H1 (cell line): ENCODE results near the gene TP53I11. TPM values are rescaled to one million over a fixed set of nuclear protein-coding genes. Genes with fewer than 3 reads are reported as not detected.

Experiments used
- CTCF ChIA-PET: fragments of 300-600 bp; sonication (Branson Sonifier 250); formaldehyde crosslinking; loops from one replicate; lab custom pipeline; 2021; ENCODE audit not compliant: partially characterized antibody; lab: Charles Lee
- POLR2A ChIA-PET: fragments of 300-600 bp; sonication (Branson Sonifier 250); formaldehyde crosslinking; loops from one replicate; lab custom pipeline; 2021; ENCODE audit warnings: inconsistent platforms; ENCODE audit not compliant: partially characterized antibody; lab: Charles Lee
- DNase-seq, 2 experiments: peaks; one replicate each; pipeline versions ENCODE4 v3.0.0 to v3.0.0-alpha.2; 2010 to 2022; ENCODE audit warnings: low spot score in 2 of 2, low read depth in 1 of 2, mixed read lengths in 1 of 2
- FAIRE-seq: peaks from 2 replicates; lab custom pipeline; 2011; peaks lifted over from hg19 to GRCh38; lab: Jason Lieb, UNC
- H2AFZ ChIP-seq: 2 replicates; pipeline ENCODE4 v1.8.1; 2012; ENCODE audit warnings: low read length, inconsistent platforms
- H2AK5ac ChIP-seq: 2 replicates; pipeline ENCODE4 v1.6.1; 2013; ENCODE audit warnings: low read depth, low read length
- H2BK120ac ChIP-seq: replicated peaks from 2 replicates; pipeline ENCODE3; 2013; ENCODE audit warnings: low read depth, low read length, inconsistent platforms
- H2BK12ac ChIP-seq: 2 replicates; pipeline ENCODE4 v1.6.1; 2013; ENCODE audit warnings: low read depth, low read length
- H2BK15ac ChIP-seq: 2 replicates; pipeline ENCODE4 v1.6.1; 2013; ENCODE audit warnings: low read length
- H2BK20ac ChIP-seq: 2 replicates; pipeline ENCODE4 v1.6.1; 2013; ENCODE audit warnings: low read length
- H2BK5ac ChIP-seq: 2 replicates; pipeline ENCODE4 v1.6.1; 2013; ENCODE audit warnings: low read depth, low read length
- H3K14ac ChIP-seq: 2 replicates; pipeline ENCODE4 v1.6.1; 2013; ENCODE audit warnings: inconsistent platforms; ENCODE audit not compliant: insufficient read length
- H3K18ac ChIP-seq: 2 replicates; pipeline ENCODE4 v1.6.1; 2013; ENCODE audit warnings: low read length; ENCODE audit errors: extremely low read depth
- H3K23ac ChIP-seq: 2 replicates; pipeline ENCODE4 v1.6.1; 2013; ENCODE audit warnings: inconsistent platforms; ENCODE audit not compliant: insufficient read length
- H3K23me2 ChIP-seq: 2 replicates; pipeline ENCODE4 v1.6.1; 2013; ENCODE audit warnings: low read depth, low read length
- H3K27ac ChIP-seq: 2 replicates; pipeline ENCODE4 v1.6.1; 2011; ENCODE audit warnings: low read depth, low read length, inconsistent platforms
- H3K27me3 ChIP-seq, 4 experiments: replicated peaks in 1 of 4; 1 replicate in 1 of 4; 2 replicates in 3 of 4; pipeline versions ENCODE4 v1.6.1 to v1.8.1; 2011 to 2013; ENCODE audit warnings: low read length in 3 of 4, mild to moderate bottlenecking in 3 of 4, inconsistent platforms in 2 of 4, mixed read lengths in 2 of 4, moderate library complexity in 1 of 4; ENCODE audit not compliant: control insufficient read depth in 3 of 4, insufficient read depth in 3 of 4; ENCODE audit errors: extremely low read depth in 1 of 4
- H3K36me3 ChIP-seq, 4 experiments: 2 replicates each; pipeline versions ENCODE4 v1.6.1 to v1.8.1; 2011 to 2013; ENCODE audit warnings: mild to moderate bottlenecking in 4 of 4, low read length in 3 of 4, moderate library complexity in 2 of 4, control low read depth in 1 of 4, inconsistent platforms in 1 of 4; ENCODE audit not compliant: insufficient read depth in 4 of 4, control insufficient read depth in 2 of 4
- H3K4ac ChIP-seq: replicated peaks from 2 replicates; pipeline ENCODE3; 2013; ENCODE audit warnings: low read length, low read depth, mixed read lengths, inconsistent platforms; ENCODE audit not compliant: insufficient read length
- H3K4me1 ChIP-seq, 4 experiments: replicated peaks in 1 of 4; 1 replicate in 1 of 4; 2 replicates in 3 of 4; pipeline versions ENCODE4 v1.6.1 to v1.8.1; 2011 to 2013; ENCODE audit warnings: low read length in 3 of 4, inconsistent platforms in 2 of 4, mixed read lengths in 1 of 4; ENCODE audit not compliant: insufficient read depth in 4 of 4, control insufficient read depth in 3 of 4
- H3K4me2 ChIP-seq, 2 experiments: 2 replicates each; pipeline versions ENCODE4 v1.6.1 to v1.8.1; 2011 to 2013; ENCODE audit warnings: low read depth in 2 of 2, low read length in 2 of 2, control low read depth in 1 of 2, inconsistent platforms in 1 of 2, mild to moderate bottlenecking in 1 of 2; ENCODE audit not compliant: insufficient read depth in 1 of 2
- H3K4me3 ChIP-seq, 4 experiments: fragments of 200-600, 300-600 bp in 1 of 4; sonication (generic), shearing (Covaris generic), sonication (Bioruptor Twin) in 1 of 4; 2 replicates each; pipeline versions ENCODE4 v1.5.1 to v1.8.1; 2011 to 2016; ENCODE audit warnings: low read length in 4 of 4, low read depth in 3 of 4, control low read depth in 2 of 4, inconsistent platforms in 2 of 4, mild to moderate bottlenecking in 2 of 4, mixed read lengths in 1 of 4, moderate library complexity in 1 of 4; ENCODE audit not compliant: insufficient read depth in 2 of 4; ENCODE audit errors: extremely low read depth in 1 of 4
- H3K56ac ChIP-seq: replicated peaks from 2 replicates; pipeline ENCODE3; 2013; ENCODE audit warnings: low read depth, mild to moderate bottlenecking, mixed read lengths, low read length, inconsistent platforms; ENCODE audit not compliant: insufficient read length
- H3K79me1 ChIP-seq: 2 replicates; pipeline ENCODE4 v1.6.1; 2013; ENCODE audit warnings: low read depth, low read length, control low read depth
- H3K79me2 ChIP-seq, 2 experiments: 2 replicates each; pipeline versions ENCODE4 v1.6.1 to v1.8.1; 2012 to 2013; ENCODE audit warnings: low read length in 2 of 2, mild to moderate bottlenecking in 2 of 2, inconsistent platforms in 1 of 2; ENCODE audit not compliant: insufficient read depth in 2 of 2, control insufficient read depth in 1 of 2
- H3K9ac ChIP-seq, 4 experiments: replicated peaks in 1 of 4; 1 replicate in 1 of 4; 2 replicates in 3 of 4; pipeline versions ENCODE4 v1.6.1 to v1.8.1; 2011 to 2013; ENCODE audit warnings: low read depth in 3 of 4, low read length in 3 of 4, control low read depth in 2 of 4, mild to moderate bottlenecking in 2 of 4, moderate library complexity in 2 of 4, inconsistent platforms in 1 of 4; ENCODE audit errors: extremely low read depth in 1 of 4
- H3K9me3 ChIP-seq, 2 experiments: 2 replicates each; pipeline versions ENCODE4 v1.6.1 to v1.8.1; 2012 to 2013; ENCODE audit warnings: mild to moderate bottlenecking in 2 of 2, moderate library complexity in 2 of 2, control low read depth in 1 of 2, inconsistent platforms in 1 of 2, low read depth in 1 of 2, low read length in 1 of 2, mixed read lengths in 1 of 2; ENCODE audit not compliant: insufficient read depth in 2 of 2
- H4K20me1 ChIP-seq, 2 experiments: replicated peaks in 1 of 2; 2 replicates each; pipeline versions ENCODE3 to v1.8.1; 2011 to 2013; ENCODE audit warnings: inconsistent platforms in 2 of 2, low read length in 2 of 2, mild to moderate bottlenecking in 1 of 2; ENCODE audit not compliant: insufficient read depth in 2 of 2, control insufficient read depth in 1 of 2
- H4K5ac ChIP-seq: 2 replicates; pipeline ENCODE4 v1.6.1; 2013; ENCODE audit warnings: low read length, low read depth, mixed read lengths, inconsistent platforms; ENCODE audit not compliant: insufficient read length
- H4K8ac ChIP-seq: 2 replicates; pipeline ENCODE4 v1.8.0; 2013; ENCODE audit warnings: mild to moderate bottlenecking, moderate library complexity, low read length, inconsistent platforms; ENCODE audit not compliant: insufficient read depth; ENCODE audit errors: extremely low read depth
- H4K91ac ChIP-seq: replicated peaks from 2 replicates; pipeline ENCODE3; 2013; ENCODE audit warnings: low read length, mixed read lengths, inconsistent platforms; ENCODE audit not compliant: insufficient read length
- CBX5 ChIP-seq: fragments of 300-800, 300-1000 bp; sonication (generic); IDR thresholded peaks from 2 replicates; pipeline ENCODE4 v1.7.1; 2016; ENCODE audit warnings: antibody characterized with exemption, low read length, low read depth
- KDM1A ChIP-seq: fragments of 200-600, 300-600 bp; sonication (generic); IDR thresholded peaks from 2 replicates; pipeline ENCODE4 v1.7.1; 2016; ENCODE audit warnings: mild to moderate bottlenecking, low read length, borderline replicate concordance
- RBBP5 ChIP-seq: IDR thresholded peaks from 2 replicates; pipeline ENCODE4 v1.7.1; 2012; ENCODE audit warnings: low read depth, mild to moderate bottlenecking, inconsistent platforms, low read length, moderate library complexity, borderline replicate concordance
- SP1 ChIP-seq: IDR thresholded peaks from 2 replicates; pipeline ENCODE4 v1.6.1; 2011; ENCODE audit warnings: low read depth, low read length
- SRF ChIP-seq: IDR thresholded peaks from 2 replicates; pipeline ENCODE4 v1.6.1; 2011; ENCODE audit warnings: mild to moderate bottlenecking, low read depth, low read length, moderate library complexity
- WGBS, 2 experiments: shearing (Covaris generic) in 1 of 2; methylation state at CpG; one replicate each; pipeline versions ENCODE4 v1.1.6 to v1.1.7; 2013 to 2015; ENCODE audit warnings: low lambda C conversion rate in 2 of 2, mixed read lengths in 2 of 2, inconsistent platforms in 1 of 2, low coverage in 1 of 2, missing lambda C conversion rate in 1 of 2; ENCODE audit not compliant: insufficient replicate concordance in 2 of 2, insufficient coverage in 1 of 2, insufficient read length in 1 of 2; ENCODE audit errors: extremely low coverage in 1 of 2, missing lambda C conversion rate in 1 of 2; 5-methylcytosine and 5-hydroxymethylcytosine counted together
- polyA plus RNA-seq, 7 experiments: library from polyadenylated mRNA; depleted of rRNA in 3 of 7; stranded (reverse) in 5 of 7; unstranded in 2 of 7; fragments of >200 nt in 5 of 7; fragments of 200-250 nt in 2 of 7; gene quantifications; 1 replicate in 5 of 7; 2 replicates in 1 of 7; 4 replicates in 1 of 7; pipeline versions ENCODE4 v1.2.1 to v1.2.3, GENCODE V29; 2011 to 2013; ENCODE audit warnings: missing spikeins in 2 of 7, mixed read lengths in 2 of 7
- total RNA-seq: library from RNA; stranded (reverse); fragmentation: NEBNext Ultra II Directional; extraction: Animal tissue kit (Norgen Biotek cat#: 25700); gene quantifications from 2 replicates; pipeline ENCODE4 v1.2.1, GENCODE V29; 2021

The TP53I11 gene
- total and polyA plus RNA-seq, 2 of the 8 experiments (the other 6 are each of a cell fraction or from before 2014, with no cell fraction given), result 34.0 to 46.3 TPM

DNA sequence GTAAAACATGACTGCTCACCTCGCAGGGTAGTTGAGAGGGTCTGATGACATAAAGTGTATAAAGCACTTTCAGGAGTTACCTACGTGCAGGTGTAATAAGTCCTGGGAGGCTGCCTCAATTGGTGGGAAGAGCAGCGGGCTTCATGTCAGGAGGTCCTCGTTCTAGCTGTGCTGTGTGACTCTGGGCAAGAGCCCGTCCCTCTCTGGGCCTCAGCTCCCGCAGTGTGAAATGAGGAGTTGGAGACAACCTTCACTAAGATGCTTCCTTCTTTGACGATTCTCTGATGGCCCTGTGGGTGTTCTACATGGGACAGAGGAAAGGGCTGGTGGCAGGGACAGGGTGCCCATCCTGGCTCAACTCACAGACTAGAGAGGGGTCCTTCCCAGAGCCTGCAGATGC is 57.8 kb downstream of the TP53I11 start:
- H3K23ac ChIP-seq, result no peak overlapping the region
- no peak overlapping the region for H3K4me2 ChIP-seq
- H2BK20ac ChIP-seq, result no peak overlapping the region
- no peak overlapping the region for H2BK12ac ChIP-seq
- H2BK120ac ChIP-seq, result no peak overlapping the region
- H4K8ac ChIP-seq, result no peak overlapping the region
- FAIRE-seq, result no peak
- no peak overlapping the region for H3K56ac ChIP-seq
- no peak for DNase-seq
- no peak overlapping the region for H3K14ac ChIP-seq
- no peak overlapping the region for H3K27ac ChIP-seq
- CTCF ChIA-PET, result interaction anchor here (0.7 to 8.4 kb wide), 28 partner anchors 9 to 336 kb away, joined by 3 to 89 read pairs (median 5); no protein-coding TSS in a partner anchor
- H4K5ac ChIP-seq, result no peak overlapping the region
- WGBS, 2 experiments, result 93% methylated on average over 7 of the region's 7 CpGs; no CpG with 5 or more reads in 1 of the 2 experiments
- no peak overlapping the region for H3K9ac ChIP-seq
- no peak overlapping the region for H2BK5ac ChIP-seq
- peaks cover 0 to 13% (median 3%) of the 10 kb centered on the region in 4 experiments; a peak in 3 of 7 replicates for H3K27me3 ChIP-seq
- no peaks in the 10 kb centered on the region; a peak in 1 of 8 replicates for H3K36me3 ChIP-seq
- no peak overlapping the region for H3K4ac ChIP-seq
- H3K4me3 ChIP-seq, result no peak overlapping the region
- H3K79me2 ChIP-seq, result no peaks in the 10 kb centered on the region
- H3K4me1 ChIP-seq, result peaks cover 2 to 35% (median 14%) of the 10 kb centered on the region in 4 experiments
- peak overlapping the region; percentile 83; the same call in 1 of the 2 replicates for H2BK15ac ChIP-seq
- H3K9me3 ChIP-seq, result no peaks in the 10 kb centered on the region
- no peak for TF ChIP-seq SP1
- TF ChIP-seq RBBP5, result no peak
- TF ChIP-seq KDM1A, result peak; percentile 87
- no peak for TF ChIP-seq CBX5
- TF ChIP-seq SRF, result no peak
- H2AFZ ChIP-seq, result no peak overlapping the region
- H4K91ac ChIP-seq, result no peak overlapping the region
- H3K79me1 ChIP-seq, result no peaks in the 10 kb centered on the region
- no peaks in the 10 kb centered on the region; the same call in 1 of the 2 replicates for H3K23me2 ChIP-seq
- H4K20me1 ChIP-seq, result no peaks in the 10 kb centered on the region
- H2AK5ac ChIP-seq, result no peak overlapping the region
- H3K18ac ChIP-seq, result no peak overlapping the region
- POLR2A ChIA-PET, result interaction anchor here (1.1 kb wide), 1 partner anchor 151 kb away, joined by 4 read pairs; no protein-coding TSS in a partner anchor
